H1 (cell line): ENCODE measurements around the gene VWA7. TPM values are rescaled to one million over a fixed set of nuclear protein-coding genes. Genes with fewer than 3 reads are reported as not detected.
A peak's percentile ranks its signal among the peaks of the same experiment; 100 is the strongest.

Experiments
- CTCF ChIA-PET: fragments of 300-600 bp; sonication (Branson Sonifier 250); formaldehyde crosslinking; loops from one replicate; lab custom pipeline; 2021; ENCODE audit not compliant: partially characterized antibody; lab: Charles Lee
- POLR2A ChIA-PET: fragments of 300-600 bp; sonication (Branson Sonifier 250); formaldehyde crosslinking; loops from one replicate; lab custom pipeline; 2021; ENCODE audit warnings: inconsistent platforms; ENCODE audit not compliant: partially characterized antibody; lab: Charles Lee
- DNase-seq, 2 experiments: peaks; one replicate each; pipeline versions ENCODE4 v3.0.0 to v3.0.0-alpha.2; 2010 to 2022; ENCODE audit warnings: low spot score in 2 of 2, low read depth in 1 of 2, mixed read lengths in 1 of 2
- FAIRE-seq: peaks from 2 replicates; lab custom pipeline; 2011; peaks lifted over from hg19 to GRCh38; lab: Jason Lieb, UNC
- H2AFZ ChIP-seq: 2 replicates; pipeline ENCODE4 v1.8.1; 2012; ENCODE audit warnings: low read length, inconsistent platforms
- H2AK5ac ChIP-seq: 2 replicates; pipeline ENCODE4 v1.6.1; 2013; ENCODE audit warnings: low read depth, low read length
- H2BK120ac ChIP-seq: replicated peaks from 2 replicates; pipeline ENCODE3; 2013; ENCODE audit warnings: low read depth, low read length, inconsistent platforms
- H2BK12ac ChIP-seq: 2 replicates; pipeline ENCODE4 v1.6.1; 2013; ENCODE audit warnings: low read depth, low read length
- H2BK15ac ChIP-seq: 2 replicates; pipeline ENCODE4 v1.6.1; 2013; ENCODE audit warnings: low read length
- H2BK20ac ChIP-seq: 2 replicates; pipeline ENCODE4 v1.6.1; 2013; ENCODE audit warnings: low read length
- H2BK5ac ChIP-seq: 2 replicates; pipeline ENCODE4 v1.6.1; 2013; ENCODE audit warnings: low read depth, low read length
- H3K14ac ChIP-seq: 2 replicates; pipeline ENCODE4 v1.6.1; 2013; ENCODE audit warnings: inconsistent platforms; ENCODE audit not compliant: insufficient read length
- H3K18ac ChIP-seq: 2 replicates; pipeline ENCODE4 v1.6.1; 2013; ENCODE audit warnings: low read length; ENCODE audit errors: extremely low read depth
- H3K23ac ChIP-seq: 2 replicates; pipeline ENCODE4 v1.6.1; 2013; ENCODE audit warnings: inconsistent platforms; ENCODE audit not compliant: insufficient read length
- H3K23me2 ChIP-seq: 2 replicates; pipeline ENCODE4 v1.6.1; 2013; ENCODE audit warnings: low read depth, low read length
- H3K27ac ChIP-seq: 2 replicates; pipeline ENCODE4 v1.6.1; 2011; ENCODE audit warnings: low read depth, low read length, inconsistent platforms
- H3K27me3 ChIP-seq, 4 experiments: replicated peaks in 1 of 4; 1 replicate in 1 of 4; 2 replicates in 3 of 4; pipeline versions ENCODE4 v1.6.1 to v1.8.1; 2011 to 2013; ENCODE audit warnings: low read length in 3 of 4, mild to moderate bottlenecking in 3 of 4, inconsistent platforms in 2 of 4, mixed read lengths in 2 of 4, moderate library complexity in 1 of 4; ENCODE audit not compliant: control insufficient read depth in 3 of 4, insufficient read depth in 3 of 4; ENCODE audit errors: extremely low read depth in 1 of 4
- H3K36me3 ChIP-seq, 4 experiments: 2 replicates each; pipeline versions ENCODE4 v1.6.1 to v1.8.1; 2011 to 2013; ENCODE audit warnings: mild to moderate bottlenecking in 4 of 4, low read length in 3 of 4, moderate library complexity in 2 of 4, control low read depth in 1 of 4, inconsistent platforms in 1 of 4; ENCODE audit not compliant: insufficient read depth in 4 of 4, control insufficient read depth in 2 of 4
- H3K4ac ChIP-seq: replicated peaks from 2 replicates; pipeline ENCODE3; 2013; ENCODE audit warnings: low read length, low read depth, mixed read lengths, inconsistent platforms; ENCODE audit not compliant: insufficient read length
- H3K4me1 ChIP-seq, 4 experiments: replicated peaks in 1 of 4; 1 replicate in 1 of 4; 2 replicates in 3 of 4; pipeline versions ENCODE4 v1.6.1 to v1.8.1; 2011 to 2013; ENCODE audit warnings: low read length in 3 of 4, inconsistent platforms in 2 of 4, mixed read lengths in 1 of 4; ENCODE audit not compliant: insufficient read depth in 4 of 4, control insufficient read depth in 3 of 4
- H3K4me2 ChIP-seq, 2 experiments: 2 replicates each; pipeline versions ENCODE4 v1.6.1 to v1.8.1; 2011 to 2013; ENCODE audit warnings: low read depth in 2 of 2, low read length in 2 of 2, control low read depth in 1 of 2, inconsistent platforms in 1 of 2, mild to moderate bottlenecking in 1 of 2; ENCODE audit not compliant: insufficient read depth in 1 of 2
- H3K4me3 ChIP-seq, 4 experiments: fragments of 200-600, 300-600 bp in 1 of 4; sonication (generic), shearing (Covaris generic), sonication (Bioruptor Twin) in 1 of 4; 2 replicates each; pipeline versions ENCODE4 v1.5.1 to v1.8.1; 2011 to 2016; ENCODE audit warnings: low read length in 4 of 4, low read depth in 3 of 4, control low read depth in 2 of 4, inconsistent platforms in 2 of 4, mild to moderate bottlenecking in 2 of 4, mixed read lengths in 1 of 4, moderate library complexity in 1 of 4; ENCODE audit not compliant: insufficient read depth in 2 of 4; ENCODE audit errors: extremely low read depth in 1 of 4
- H3K56ac ChIP-seq: replicated peaks from 2 replicates; pipeline ENCODE3; 2013; ENCODE audit warnings: low read depth, mild to moderate bottlenecking, mixed read lengths, low read length, inconsistent platforms; ENCODE audit not compliant: insufficient read length
- H3K79me1 ChIP-seq: 2 replicates; pipeline ENCODE4 v1.6.1; 2013; ENCODE audit warnings: low read depth, low read length, control low read depth
- H3K79me2 ChIP-seq, 2 experiments: 2 replicates each; pipeline versions ENCODE4 v1.6.1 to v1.8.1; 2012 to 2013; ENCODE audit warnings: low read length in 2 of 2, mild to moderate bottlenecking in 2 of 2, inconsistent platforms in 1 of 2; ENCODE audit not compliant: insufficient read depth in 2 of 2, control insufficient read depth in 1 of 2
- H3K9ac ChIP-seq, 4 experiments: replicated peaks in 1 of 4; 1 replicate in 1 of 4; 2 replicates in 3 of 4; pipeline versions ENCODE4 v1.6.1 to v1.8.1; 2011 to 2013; ENCODE audit warnings: low read depth in 3 of 4, low read length in 3 of 4, control low read depth in 2 of 4, mild to moderate bottlenecking in 2 of 4, moderate library complexity in 2 of 4, inconsistent platforms in 1 of 4; ENCODE audit errors: extremely low read depth in 1 of 4
- H3K9me3 ChIP-seq, 2 experiments: 2 replicates each; pipeline versions ENCODE4 v1.6.1 to v1.8.1; 2012 to 2013; ENCODE audit warnings: mild to moderate bottlenecking in 2 of 2, moderate library complexity in 2 of 2, control low read depth in 1 of 2, inconsistent platforms in 1 of 2, low read depth in 1 of 2, low read length in 1 of 2, mixed read lengths in 1 of 2; ENCODE audit not compliant: insufficient read depth in 2 of 2
- H4K20me1 ChIP-seq, 2 experiments: replicated peaks in 1 of 2; 2 replicates each; pipeline versions ENCODE3 to v1.8.1; 2011 to 2013; ENCODE audit warnings: inconsistent platforms in 2 of 2, low read length in 2 of 2, mild to moderate bottlenecking in 1 of 2; ENCODE audit not compliant: insufficient read depth in 2 of 2, control insufficient read depth in 1 of 2
- H4K5ac ChIP-seq: 2 replicates; pipeline ENCODE4 v1.6.1; 2013; ENCODE audit warnings: low read length, low read depth, mixed read lengths, inconsistent platforms; ENCODE audit not compliant: insufficient read length
- H4K8ac ChIP-seq: 2 replicates; pipeline ENCODE4 v1.8.0; 2013; ENCODE audit warnings: mild to moderate bottlenecking, moderate library complexity, low read length, inconsistent platforms; ENCODE audit not compliant: insufficient read depth; ENCODE audit errors: extremely low read depth
- H4K91ac ChIP-seq: replicated peaks from 2 replicates; pipeline ENCODE3; 2013; ENCODE audit warnings: low read length, mixed read lengths, inconsistent platforms; ENCODE audit not compliant: insufficient read length
- BRCA1 ChIP-seq: IDR thresholded peaks from 2 replicates; pipeline ENCODE4 v1.6.1; 2012; ENCODE audit warnings: low read depth, low read length, improper control_type of control experiment
- CEBPB ChIP-seq: IDR thresholded peaks from 2 replicates; pipeline ENCODE4 v1.6.1; 2012; ENCODE audit warnings: low read depth, low read length
- CHD2 ChIP-seq: IDR thresholded peaks from 2 replicates; pipeline ENCODE4 v1.6.1; 2012; ENCODE audit warnings: low read length, improper control_type of control experiment
- GABPA ChIP-seq: IDR thresholded peaks from 2 replicates; pipeline ENCODE4 v1.6.1; 2011; ENCODE audit warnings: mild to moderate bottlenecking, low read length, moderate library complexity, borderline replicate concordance; ENCODE audit not compliant: insufficient read depth
- GTF2F1 ChIP-seq: IDR thresholded peaks from 2 replicates; pipeline ENCODE4 v1.6.1; 2012; ENCODE audit warnings: low read depth, low read length, improper control_type of control experiment, borderline replicate concordance
- KDM4A ChIP-seq: IDR thresholded peaks from one replicate; pipeline ENCODE4 v1.7.1; 2012; ENCODE audit warnings: low read depth, mild to moderate bottlenecking, moderate library complexity, low read length, inconsistent platforms; ENCODE audit not compliant: severe bottlenecking
- KDM5A ChIP-seq: fragments of 200-600 bp; IDR thresholded peaks from 2 replicates; pipeline ENCODE4 v1.7.1; 2012; ENCODE audit warnings: mild to moderate bottlenecking, low read length, inconsistent platforms, mixed read lengths
- PHF8 ChIP-seq: fragments of 200-600 bp; sonication (generic); conservative IDR thresholded peaks from 2 replicates; pipeline ENCODE4 v1.7.1; 2012; ENCODE audit warnings: low read depth, mild to moderate bottlenecking, inconsistent platforms, low read length, moderate library complexity
- SIN3A ChIP-seq, 2 experiments: IDR thresholded peaks in 1 of 2; conservative IDR thresholded peaks in 1 of 2; 2 replicates each; pipeline ENCODE4 v1.6.1; 2011 to 2012; ENCODE audit warnings: low read length in 2 of 2, improper control_type of control experiment in 1 of 2, low read depth in 1 of 2, mild to moderate bottlenecking in 1 of 2
- SIRT6 ChIP-seq: IDR thresholded peaks from one replicate; pipeline ENCODE4 v1.7.1; 2012; ENCODE audit warnings: low read length, inconsistent platforms
- SRF ChIP-seq: IDR thresholded peaks from 2 replicates; pipeline ENCODE4 v1.6.1; 2011; ENCODE audit warnings: mild to moderate bottlenecking, low read depth, low read length, moderate library complexity
- WGBS, 2 experiments: shearing (Covaris generic) in 1 of 2; methylation state at CpG; one replicate each; pipeline versions ENCODE4 v1.1.6 to v1.1.7; 2013 to 2015; ENCODE audit warnings: low lambda C conversion rate in 2 of 2, mixed read lengths in 2 of 2, inconsistent platforms in 1 of 2, low coverage in 1 of 2, missing lambda C conversion rate in 1 of 2; ENCODE audit not compliant: insufficient replicate concordance in 2 of 2, insufficient coverage in 1 of 2, insufficient read length in 1 of 2; ENCODE audit errors: extremely low coverage in 1 of 2, missing lambda C conversion rate in 1 of 2; 5-methylcytosine and 5-hydroxymethylcytosine counted together
- polyA plus RNA-seq, 7 experiments: library from polyadenylated mRNA; depleted of rRNA in 3 of 7; stranded (reverse) in 5 of 7; unstranded in 2 of 7; fragments of >200 nt in 5 of 7; fragments of 200-250 nt in 2 of 7; gene quantifications; 1 replicate in 5 of 7; 2 replicates in 1 of 7; 4 replicates in 1 of 7; pipeline versions ENCODE4 v1.2.1 to v1.2.3, GENCODE V29; 2011 to 2013; ENCODE audit warnings: missing spikeins in 2 of 7, mixed read lengths in 2 of 7
- total RNA-seq: library from RNA; stranded (reverse); fragmentation: NEBNext Ultra II Directional; extraction: Animal tissue kit (Norgen Biotek cat#: 25700); gene quantifications from 2 replicates; pipeline ENCODE4 v1.2.1, GENCODE V29; 2021

Gene VWA7
- total and polyA plus RNA-seq, 2 of the 8 experiments (the other 6 are each of a cell fraction or from before 2014, with no cell fraction given), result 0.82 to 2.1 TPM

DNA sequence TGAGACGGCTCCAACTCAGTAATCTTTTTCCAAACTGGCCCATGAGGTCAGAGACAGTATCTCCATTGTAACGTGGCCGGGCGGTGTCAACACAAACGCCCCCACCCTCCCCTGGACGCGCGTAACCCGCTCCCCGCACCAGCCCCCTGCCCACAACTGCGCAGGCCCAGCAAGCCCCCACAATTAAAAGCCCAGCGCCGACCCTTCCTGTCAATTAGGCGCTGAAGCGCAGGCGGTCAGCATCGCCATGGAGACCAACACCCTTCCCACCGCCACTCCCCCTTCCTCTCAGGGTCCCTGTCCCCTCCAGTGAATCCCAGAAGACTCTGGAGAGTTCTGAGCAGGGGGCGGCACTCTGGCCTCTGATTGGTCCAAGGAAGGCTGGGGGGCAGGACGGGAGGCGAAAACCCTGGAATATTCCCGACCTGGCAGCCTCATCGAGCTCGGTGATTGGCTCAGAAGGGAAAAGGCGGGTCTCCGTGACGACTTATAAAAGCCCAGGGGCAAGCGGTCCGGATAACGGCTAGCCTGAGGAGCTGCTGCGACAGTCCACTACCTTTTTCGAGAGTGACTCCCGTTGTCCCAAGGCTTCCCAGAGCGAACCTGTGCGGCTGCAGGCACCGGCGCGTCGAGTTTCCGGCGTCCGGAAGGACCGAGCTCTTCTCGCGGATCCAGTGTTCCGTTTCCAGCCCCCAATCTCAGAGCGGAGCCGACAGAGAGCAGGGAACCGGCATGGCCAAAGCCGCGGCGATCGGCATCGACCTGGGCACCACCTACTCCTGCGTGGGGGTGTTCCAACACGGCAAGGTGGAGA lies 38.1 kb upstream of the VWA7 start, which contains the start of the genes HSPA1A and HSPA1L:
TSS of gene HSPA1A (plus strand) at position 519 of the 814 bp plus-strand sequence. CDS start at position 733, 214 bp downstream.
TSS of gene HSPA1L (minus strand) at position 259 of the 814 bp plus-strand sequence. CDS start 3,311 bp downstream, outside the sequence.
- Histone ChIP-seq H2BK120ac (no peak within 1 kb of the TSS), H4K8ac (0 out of 2 replicates have a peak within 1 kb of the TSS, but pooled peaks have one; percentile 42), H3K23ac (no peak within 1 kb of the TSS), H2AFZ (no peak within 1 kb of the TSS), H3K9ac (peak within 1 kb of the TSS in 3 of 4 experiments; percentile 54 to 69 (median 57); a peak in 6 of 7 replicates), H2BK20ac (no peak within 1 kb of the TSS), H4K20me1 (no peaks in the 10 kb centered on the region), H2BK15ac (no peak within 1 kb of the TSS), H3K9me3 (no peaks in the 10 kb centered on the region), H3K4me3 (peak within 1 kb of the TSS; percentile 54 to 77 (median 65)), H4K5ac (no peak within 1 kb of the TSS), H3K4me1 (peaks cover 0 to 5% (median 3%) of the 10 kb centered on the region in 4 experiments; a peak in 5 of 7 replicates), H3K4me2 (peak within 1 kb of the TSS; percentile 71 to 95), H3K4ac (no peak within 1 kb of the TSS), H3K79me2 (peaks cover 0 to 5% of the 10 kb centered on the region in 2 experiments; a peak in 1 of 4 replicates), H3K79me1 (peaks cover 2% of the 10 kb centered on the region; the same call in 1 of the 2 replicates), H2BK12ac (no peak within 1 kb of the TSS), H3K23me2 (peaks cover 8% of the 10 kb centered on the region), H3K56ac (no peak within 1 kb of the TSS), H4K91ac (no peak within 1 kb of the TSS), H3K27me3 (no peaks in the 10 kb centered on the region), H2AK5ac (no peak within 1 kb of the TSS), H2BK5ac (peak within 1 kb of the TSS; percentile 55; the same call in 1 of the 2 replicates), H3K18ac (no peak within 1 kb of the TSS; the same call in none of the 2 replicates), H3K36me3 (no peaks in the 10 kb centered on the region), H3K14ac (no peak within 1 kb of the TSS), H3K27ac (peak within 1 kb of the TSS; percentile 37; the same call in 1 of the 2 replicates)
- no peak for FAIRE-seq
- ChIA-PET CTCF (interaction anchor here (1.1 to 3.6 kb wide), 2 partner anchors 11 to 18 kb away, joined by 3 to 28 read pairs; partner anchors contain the start of gene VARS1), POLR2A (interaction anchor here (0.6 to 6.3 kb wide), 23 partner anchors 9 to 1498 kb away, joined by 3 to 119 read pairs (median 4); partner anchors contain the start of genes BAG6, C6orf47, HSPA1B and LSM2)
- 2% methylated on average over 54 of the region's 56 CpGs; no CpG with 5 or more reads in 1 of the 2 experiments for WGBS, 2 experiments
- DNase-seq, result peak; percentile 91 to 93
- TF ChIP-seq KDM5A (no peak), KDM4A (no peak), SIN3A (conservative IDR thresholded peaks at IDR 0.05 in 1 of 2, IDR thresholded peaks at IDR 0.05 in 1 of 2; ENCODE audit: low read depth in 1 of 2, low read length in 2 of 2) (peak; percentile 49 to 68; a peak in 2 of 4 replicates), GTF2F1 (no peak), BRCA1 (no peak), CEBPB (no peak), SIRT6 (no peak), PHF8 (peak; percentile 70), GABPA (no peak), SRF (no peak), CHD2 (no peak)
